ENCODE results near the gene ISOC2.

DNA sequence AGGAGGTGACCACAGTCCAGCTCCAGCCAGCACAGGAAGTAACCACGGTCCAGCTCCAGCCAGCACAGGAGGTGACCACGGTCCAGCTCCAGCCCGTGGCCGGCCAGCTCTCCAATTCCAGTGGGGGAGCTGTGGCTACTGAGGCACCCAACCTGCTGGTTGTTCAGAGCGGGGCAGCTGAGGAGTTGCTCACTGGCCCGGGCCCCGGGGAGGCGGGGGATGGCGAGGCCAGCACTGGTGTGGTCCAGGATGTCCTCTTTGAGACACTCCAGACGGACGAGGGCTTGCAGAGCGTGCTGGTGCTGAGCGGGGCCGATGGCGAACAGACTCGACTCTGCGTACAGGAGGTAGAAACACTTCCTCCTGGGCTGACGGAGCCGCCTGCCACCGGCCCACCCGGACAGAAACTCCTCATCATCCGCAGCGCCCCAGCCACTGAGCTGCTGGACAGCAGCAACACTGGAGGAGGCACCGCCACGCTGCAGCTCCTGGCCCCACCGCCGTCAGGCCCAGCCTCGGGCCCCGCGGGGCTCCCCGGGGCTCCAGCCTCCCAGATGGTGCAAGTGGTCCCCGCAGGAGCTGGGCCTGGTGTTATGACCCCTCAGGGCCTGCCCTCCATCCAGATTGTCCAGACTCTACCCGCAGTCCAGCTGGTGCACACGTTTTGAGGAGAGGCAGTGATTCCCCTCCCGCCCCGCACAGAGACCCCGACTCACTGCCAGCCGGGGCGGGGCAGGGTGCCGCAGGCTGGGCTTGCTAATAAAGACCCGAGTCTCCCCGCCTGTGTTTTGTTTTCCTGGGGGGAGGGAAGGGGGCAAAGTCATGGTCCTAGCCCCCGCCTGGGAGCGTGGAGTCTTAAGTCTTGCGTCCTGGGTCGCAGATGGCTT is 22.5 kb upstream of the ISOC2 start:
- TF ChIP-seq MAFK (IDR thresholded peaks at IDR 0.05; ENCODE audit: low read length) (no peak), SMC3 (conservative IDR thresholded peaks at IDR 0.05; ENCODE audit: insufficient read depth, low read depth, low read length) (no peak), ZNF274 (IDR thresholded peaks at IDR 0.05; ENCODE audit: borderline replicate concordance, low read depth, low read length) (no peak), ZNF224 (CRISPR knock-in tag; IDR thresholded peaks at IDR 0.05) (no peak), TEAD4 (IDR thresholded peaks at IDR 0.05; ENCODE audit: low read length) (no peak), TEAD4 (CRISPR knock-in tag; IDR thresholded peaks at IDR 0.05; ENCODE audit: borderline replicate concordance) (no peak), NONO (IDR thresholded peaks at IDR 0.05; ENCODE audit: low read depth in 2 of 2, low read length in 1 of 2) (no peak), CREM (IDR thresholded peaks at IDR 0.05; ENCODE audit: low read depth) (no peak), ZBTB7A (IDR thresholded peaks at IDR 0.05; ENCODE audit: borderline replicate concordance, control insufficient read depth, low read depth, low read length) (no peak), ZNF121 (CRISPR knock-in tag; conservative IDR thresholded peaks at IDR 0.05) (no peak), MAZ (CRISPR knock-in tag; conservative IDR thresholded peaks at IDR 0.05 in 1 of 2, IDR thresholded peaks at IDR 0.05 in 1 of 2) (no peak), CBX3 (IDR thresholded peaks at IDR 0.05; ENCODE audit: borderline replicate concordance in 1 of 2, low read length in 2 of 2) (no peak), ZNF431 (CRISPR knock-in tag; IDR thresholded peaks at IDR 0.05) (no peak)
- TF ChIP-seq, protein P1, sequence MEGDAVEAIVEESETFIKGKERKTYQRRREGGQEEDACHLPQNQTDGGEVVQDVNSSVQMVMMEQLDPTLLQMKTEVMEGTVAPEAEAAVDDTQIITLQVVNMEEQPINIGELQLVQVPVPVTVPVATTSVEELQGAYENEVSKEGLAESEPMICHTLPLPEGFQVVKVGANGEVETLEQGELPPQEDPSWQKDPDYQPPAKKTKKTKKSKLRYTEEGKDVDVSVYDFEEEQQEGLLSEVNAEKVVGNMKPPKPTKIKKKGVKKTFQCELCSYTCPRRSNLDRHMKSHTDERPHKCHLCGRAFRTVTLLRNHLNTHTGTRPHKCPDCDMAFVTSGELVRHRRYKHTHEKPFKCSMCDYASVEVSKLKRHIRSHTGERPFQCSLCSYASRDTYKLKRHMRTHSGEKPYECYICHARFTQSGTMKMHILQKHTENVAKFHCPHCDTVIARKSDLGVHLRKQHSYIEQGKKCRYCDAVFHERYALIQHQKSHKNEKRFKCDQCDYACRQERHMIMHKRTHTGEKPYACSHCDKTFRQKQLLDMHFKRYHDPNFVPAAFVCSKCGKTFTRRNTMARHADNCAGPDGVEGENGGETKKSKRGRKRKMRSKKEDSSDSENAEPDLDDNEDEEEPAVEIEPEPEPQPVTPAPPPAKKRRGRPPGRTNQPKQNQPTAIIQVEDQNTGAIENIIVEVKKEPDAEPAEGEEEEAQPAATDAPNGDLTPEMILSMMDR (IDR thresholded peaks at IDR 0.05 in 2 of 3, conservative IDR thresholded peaks at IDR 0.05 in 1 of 3; ENCODE audit: insufficient read depth in 2 of 3, low read depth in 1 of 3, low read length in 3 of 3), result no peak
